HG03521 (cell line): ENCODE data around the gene GCNA.

Experiments
- ATAC-seq: cut with Tn5 transposase; IDR thresholded peaks from one replicate; pipeline ENCODE4 v1.9.1; 2021; ENCODE audit warnings: mild to moderate bottlenecking, moderate library complexity; ENCODE audit not compliant: unreplicated experiment

GCNA gene

GRCh38 chrX:71612256-71612655, 34.0 kb downstream of the GCNA start:
- no peak for ATAC-seq

GRCh38 chrX:71615056-71615455, 36.8 kb downstream of the GCNA start:
- no peak for ATAC-seq

DNA sequence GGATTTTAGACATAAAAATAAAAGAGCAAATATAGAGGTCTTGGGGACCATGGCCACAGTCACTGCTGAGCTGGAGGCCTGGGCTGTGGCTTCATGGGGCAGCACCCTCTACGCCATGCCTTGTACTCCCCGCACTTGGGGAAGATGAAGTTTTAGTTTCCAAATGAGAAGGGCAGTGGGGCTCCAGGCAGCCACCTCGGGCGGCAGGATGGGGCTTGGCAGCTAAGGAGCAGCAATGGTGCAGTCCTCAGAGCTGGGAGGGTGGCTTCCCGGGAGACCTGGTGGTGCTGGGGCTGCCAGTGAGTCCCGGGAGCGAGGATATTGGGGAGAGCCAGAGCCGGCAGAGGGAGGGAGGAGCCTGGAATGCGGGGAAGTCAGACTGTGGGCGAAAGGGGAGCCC, 37.7 kb downstream of the GCNA start:
- no peak for ATAC-seq

- no peak for ATAC-seq
Observed at GRCh38 chrX:71616672-71617529, 38.7 kb downstream of the GCNA start.

DNA sequence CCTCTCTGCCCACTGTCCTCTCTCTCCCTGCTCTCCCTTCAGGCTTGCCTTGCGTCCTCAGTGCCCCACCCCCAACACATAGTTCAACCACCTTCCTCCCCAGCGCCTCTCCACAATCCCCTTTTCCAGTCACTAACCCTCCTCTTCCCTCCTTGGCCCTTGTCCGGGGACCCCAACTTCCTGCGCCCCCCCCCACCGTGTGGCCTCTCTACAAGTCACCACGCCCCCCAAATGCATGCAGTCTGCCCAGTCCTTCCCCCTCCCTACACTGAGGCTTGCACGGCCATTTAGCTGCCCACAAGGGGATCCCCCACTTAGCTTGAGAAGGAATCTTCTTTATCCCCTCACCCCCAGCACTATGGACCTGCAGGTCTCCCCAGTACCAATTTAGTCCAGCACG, 39.5 kb downstream of the GCNA start:
- no peak for ATAC-seq

DNA sequence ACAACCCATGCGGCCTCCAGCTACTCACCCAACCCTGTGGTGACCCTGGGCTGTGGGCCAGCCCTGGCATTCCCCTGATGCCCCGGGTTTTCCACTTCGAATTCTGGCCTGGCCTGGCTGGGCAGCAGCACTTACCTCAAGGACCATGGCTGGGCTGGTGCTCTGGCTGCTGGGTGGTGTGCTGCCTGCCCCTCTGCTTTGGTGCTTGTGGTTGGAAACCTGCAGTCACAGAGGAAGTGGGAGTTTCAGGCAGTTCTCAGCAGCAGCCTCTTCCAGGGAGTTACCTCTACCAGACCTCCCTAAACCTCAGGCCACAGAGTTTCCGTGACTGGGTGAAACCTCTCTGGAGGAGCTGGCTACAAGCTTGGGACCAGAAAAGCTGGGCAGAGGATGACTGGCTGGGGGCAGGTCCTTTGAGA, 40.1 kb downstream of the GCNA start, which contains the start of gene CXCR3:
Gene CXCR3, minus strand, starts transcription at position 209 of the 419 bp plus-strand sequence. Its CDS starts 62 bp downstream, at position 147.
- ATAC-seq = peak; percentile 33

DNA sequence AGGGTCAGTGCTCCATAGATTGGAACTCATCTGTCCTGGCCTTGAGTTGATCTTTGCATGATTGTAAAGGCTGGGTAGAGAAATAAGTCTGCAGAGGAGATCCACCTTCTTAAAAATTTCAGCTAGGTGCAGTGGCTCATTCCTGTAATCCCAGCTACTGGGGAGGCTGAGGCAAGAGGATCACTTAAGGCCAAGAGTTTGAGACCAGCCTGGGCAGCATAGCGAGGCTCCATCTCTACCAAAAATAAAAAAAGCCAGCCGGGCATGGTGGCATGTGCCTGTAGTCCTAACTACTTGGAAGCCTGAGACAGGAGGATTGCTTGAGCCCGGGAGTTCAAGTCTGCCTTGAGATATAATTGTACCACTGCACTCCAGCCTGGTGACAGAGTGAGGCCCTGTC, 40.5 kb downstream of the GCNA start:
- no peak for ATAC-seq

- no peak for ATAC-seq
Observed at GRCh38 chrX:71619193-71619592, 41.0 kb downstream of the GCNA start.

DNA sequence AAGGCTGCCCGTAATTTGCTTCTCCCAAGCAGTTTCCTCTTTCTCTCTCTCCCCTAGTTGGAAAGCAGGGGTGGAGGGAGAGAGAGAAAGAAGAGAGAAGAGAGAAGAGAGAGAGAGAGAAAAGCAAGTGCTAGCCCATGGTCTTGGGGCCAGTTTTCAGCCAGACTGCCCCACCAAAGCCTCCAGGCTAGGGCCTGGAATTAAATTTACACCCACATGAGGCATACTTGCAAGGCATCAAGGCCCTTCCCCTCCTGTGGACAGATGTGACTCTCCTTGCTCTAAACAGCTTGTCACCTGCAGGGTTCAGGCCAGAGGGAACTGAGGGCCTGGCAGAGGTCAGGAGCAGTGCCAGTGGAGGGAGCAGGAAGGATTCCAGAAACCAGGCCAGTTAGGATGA, 41.7 kb downstream of the GCNA start:
- no peak for ATAC-seq

DNA sequence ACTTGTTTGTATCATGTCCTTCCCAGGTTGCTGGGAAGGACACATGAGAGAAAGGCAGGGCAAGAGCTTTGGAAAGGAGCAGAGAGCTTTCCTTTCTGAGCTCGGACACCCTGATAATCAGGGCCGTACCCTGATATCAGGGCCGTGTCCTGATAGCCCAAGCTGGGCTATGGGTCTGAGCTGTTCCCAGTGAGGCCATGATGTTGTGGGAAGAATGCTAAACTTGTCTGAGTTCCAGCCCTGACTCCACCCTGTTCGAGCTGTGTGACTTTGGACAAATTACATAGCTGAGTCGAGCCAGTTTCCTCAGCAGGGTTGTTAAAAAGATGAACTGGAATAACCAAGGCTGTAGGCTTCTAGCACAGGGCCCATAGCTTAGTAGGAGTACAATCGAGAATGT, 43.4 kb downstream of the GCNA start:
- no peak for ATAC-seq

- no peak for ATAC-seq
Observed at GRCh38 chrX:71622032-71622575, 43.9 kb downstream of the GCNA start.

- ATAC-seq = peak; percentile 56
Observed at GRCh38 chrX:71622576-71623450, 44.6 kb downstream of the GCNA start.

GRCh38 chrX:71623714-71624113, 45.5 kb downstream of the GCNA start:
- ATAC-seq = no peak

GRCh38 chrX:71625471-71625870, 47.2 kb downstream of the GCNA start:
- ATAC-seq = no peak

DNA sequence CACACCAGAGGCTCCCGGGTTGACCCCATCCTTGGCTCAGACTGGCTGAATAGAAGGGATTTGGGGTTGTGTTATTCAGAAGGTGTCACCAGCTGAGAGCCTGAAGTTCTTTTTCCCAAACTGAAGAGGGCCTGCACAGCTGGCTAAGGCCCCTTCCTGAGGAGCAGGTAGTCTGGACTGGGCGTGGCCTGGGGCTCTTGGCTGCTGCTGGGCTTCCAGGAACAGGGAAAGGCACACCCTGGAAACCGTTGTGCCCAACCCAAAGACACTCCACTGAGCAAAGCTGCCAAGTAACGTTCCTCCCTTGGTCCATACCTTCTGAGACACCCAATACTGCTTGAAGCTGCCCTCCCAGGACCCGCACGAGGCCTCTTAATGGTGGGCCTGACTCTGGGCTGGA, 48.3 kb downstream of the GCNA start:
- no peak for ATAC-seq

GRCh38 chrX:71627588-71628404, 49.6 kb downstream of the GCNA start:
- ATAC-seq = no peak

- peak; percentile 41 for ATAC-seq
Observed at GRCh38 chrX:71629467-71629866, 51.2 kb downstream of the GCNA start.

DNA sequence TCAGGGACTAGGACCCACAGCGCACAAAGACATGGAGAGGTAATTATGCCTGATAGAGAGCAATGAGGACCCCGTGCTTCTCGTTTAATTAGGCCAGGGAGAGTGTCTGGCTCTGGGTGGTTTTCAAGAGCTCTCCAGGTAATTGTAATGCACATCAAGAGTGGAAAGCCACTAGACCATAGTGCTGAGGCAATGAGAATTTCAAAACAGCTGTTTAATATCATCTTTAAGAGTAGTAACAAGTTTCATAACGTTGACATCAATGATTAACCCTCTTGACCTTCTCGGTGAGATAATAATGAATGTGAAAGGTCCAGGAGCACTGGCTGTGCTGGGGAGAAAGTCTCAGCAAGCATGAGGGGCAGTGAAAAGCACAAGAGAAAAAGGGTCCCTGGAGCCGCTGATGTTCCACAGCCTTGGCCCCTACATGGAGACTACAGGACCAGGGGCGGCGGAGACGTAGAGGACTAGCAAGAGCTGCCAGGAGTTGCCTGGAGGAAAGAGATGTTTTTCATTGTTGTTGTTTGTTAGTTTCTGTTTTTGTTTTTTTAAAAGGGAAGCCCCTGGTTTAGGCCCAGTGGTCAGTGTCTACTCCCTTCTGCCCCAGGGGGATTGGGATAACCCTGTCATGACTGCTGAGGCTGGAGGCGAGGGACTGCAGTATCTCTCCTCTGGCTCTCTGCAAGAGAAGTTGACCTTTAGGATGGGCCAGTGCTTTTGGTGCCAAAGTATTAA, 54.9 kb downstream of the GCNA start:
- peak; percentile 54 for ATAC-seq

GRCh38 chrX:71634366-71634765, 56.1 kb downstream of the GCNA start:
- ATAC-seq = no peak
